ENCODE measurements around the gene CACNA2D3.
"Not testable (repeated sequence)": the region's sequence is repeated elsewhere in the genome, so short reads cannot be mapped to it uniquely, and the experiment has no call there.

The CACNA2D3 gene

DNA sequence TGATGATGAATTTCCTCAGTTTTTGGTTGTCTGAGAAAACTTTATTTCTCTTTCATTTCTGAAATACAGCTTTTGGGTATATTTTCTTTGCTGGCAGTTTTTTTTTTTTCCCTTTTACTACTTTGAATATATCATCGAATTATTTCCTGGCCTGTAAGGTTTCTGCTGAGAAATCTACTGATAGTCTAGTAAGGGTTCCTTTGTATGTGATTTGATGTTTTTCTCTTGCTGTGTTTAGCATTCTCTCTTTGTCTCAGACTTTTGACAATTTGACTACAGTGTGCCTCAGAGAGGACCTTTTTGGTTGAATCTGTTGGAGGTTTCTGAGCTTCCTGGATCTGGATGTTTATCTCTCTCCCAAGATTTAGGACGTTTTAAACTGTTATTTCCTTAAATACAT is 336.0 kb downstream of the CACNA2D3 start:
- Histone ChIP-seq H3F3A (ENCODE audit: insufficient read depth, low read length) (no peaks in the 10 kb centered on the region), H3K27me3 (replicated peaks; ENCODE audit: insufficient read depth, low read length) (no peaks in the 10 kb centered on the region), H3K4me3 (ENCODE audit: low read length) (no peak overlapping the region), H3K79me2 (ENCODE audit: low read length) (no peaks in the 10 kb centered on the region), H3K27ac (ENCODE audit: low read length) (no peak overlapping the region), H3K9me3 (replicated peaks; ENCODE audit: insufficient read depth, low read length) (no peaks in the 10 kb centered on the region), H3K9me2 (replicated peaks; ENCODE audit: insufficient read depth, low read length) (no peaks in the 10 kb centered on the region), H3K4me2 (ENCODE audit: low read depth, low read length) (no peak overlapping the region), H2AFZ (ENCODE audit: low read length) (no peak overlapping the region), H3K36me3 (replicated peaks; ENCODE audit: insufficient read depth, low read length) (no peaks in the 10 kb centered on the region), H4K20me1 (ENCODE audit: insufficient read depth, low read length) (no peaks in the 10 kb centered on the region), H3K4me1 (ENCODE audit: low read length) (no peaks in the 10 kb centered on the region), H3K9ac (ENCODE audit: low read length) (no peak overlapping the region)
- TF ChIP-seq EZH2 (optimal IDR thresholded peaks at IDR 0.05; ENCODE audit: low read depth, low read length) (no peak), EZH2phosphoT487 (IDR thresholded peaks at IDR 0.05; ENCODE audit: low read length) (no peak)
- TF ChIP-seq, protein P1, sequence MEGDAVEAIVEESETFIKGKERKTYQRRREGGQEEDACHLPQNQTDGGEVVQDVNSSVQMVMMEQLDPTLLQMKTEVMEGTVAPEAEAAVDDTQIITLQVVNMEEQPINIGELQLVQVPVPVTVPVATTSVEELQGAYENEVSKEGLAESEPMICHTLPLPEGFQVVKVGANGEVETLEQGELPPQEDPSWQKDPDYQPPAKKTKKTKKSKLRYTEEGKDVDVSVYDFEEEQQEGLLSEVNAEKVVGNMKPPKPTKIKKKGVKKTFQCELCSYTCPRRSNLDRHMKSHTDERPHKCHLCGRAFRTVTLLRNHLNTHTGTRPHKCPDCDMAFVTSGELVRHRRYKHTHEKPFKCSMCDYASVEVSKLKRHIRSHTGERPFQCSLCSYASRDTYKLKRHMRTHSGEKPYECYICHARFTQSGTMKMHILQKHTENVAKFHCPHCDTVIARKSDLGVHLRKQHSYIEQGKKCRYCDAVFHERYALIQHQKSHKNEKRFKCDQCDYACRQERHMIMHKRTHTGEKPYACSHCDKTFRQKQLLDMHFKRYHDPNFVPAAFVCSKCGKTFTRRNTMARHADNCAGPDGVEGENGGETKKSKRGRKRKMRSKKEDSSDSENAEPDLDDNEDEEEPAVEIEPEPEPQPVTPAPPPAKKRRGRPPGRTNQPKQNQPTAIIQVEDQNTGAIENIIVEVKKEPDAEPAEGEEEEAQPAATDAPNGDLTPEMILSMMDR (IDR thresholded peaks at IDR 0.05; ENCODE audit: low read length) = no peak
- DNase-seq = no peak

DNA sequence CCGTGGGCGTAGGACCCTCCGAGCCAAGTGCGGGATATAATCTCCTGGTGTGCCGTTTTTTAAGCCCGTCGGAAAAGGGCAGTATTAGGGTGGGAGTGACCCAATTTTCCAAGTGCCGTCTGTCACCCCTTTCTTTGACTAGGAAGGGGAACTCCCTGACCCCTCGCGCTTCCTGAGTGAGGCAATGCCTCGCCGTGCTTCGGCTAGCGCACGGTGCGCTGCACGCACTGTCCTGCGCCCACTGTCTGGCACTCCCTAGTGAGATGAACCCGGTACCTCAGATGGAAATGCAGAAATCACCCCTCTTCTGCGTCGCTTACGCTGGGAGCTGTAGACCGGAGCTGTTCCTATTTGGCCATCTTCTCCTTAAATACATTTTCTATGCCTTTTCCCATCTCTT is 342.2 kb downstream of the CACNA2D3 start:
- not testable (repeated sequence) for H3K79me2 ChIP-seq (ENCODE audit: low read length); H3K4me2 ChIP-seq (ENCODE audit: low read depth, low read length); H3K27me3 ChIP-seq (replicated peaks; ENCODE audit: insufficient read depth, low read length); H3K4me3 ChIP-seq (ENCODE audit: low read length); H3K9me3 ChIP-seq (replicated peaks; ENCODE audit: insufficient read depth, low read length); H4K20me1 ChIP-seq (ENCODE audit: insufficient read depth, low read length); H3K9ac ChIP-seq (ENCODE audit: low read length); H3F3A ChIP-seq (ENCODE audit: insufficient read depth, low read length); H3K9me2 ChIP-seq (replicated peaks; ENCODE audit: insufficient read depth, low read length); H2AFZ ChIP-seq (ENCODE audit: low read length); H3K27ac ChIP-seq (ENCODE audit: low read length); H3K36me3 ChIP-seq (replicated peaks; ENCODE audit: insufficient read depth, low read length); DNase-seq; H3K4me1 ChIP-seq (ENCODE audit: low read length)

DNA sequence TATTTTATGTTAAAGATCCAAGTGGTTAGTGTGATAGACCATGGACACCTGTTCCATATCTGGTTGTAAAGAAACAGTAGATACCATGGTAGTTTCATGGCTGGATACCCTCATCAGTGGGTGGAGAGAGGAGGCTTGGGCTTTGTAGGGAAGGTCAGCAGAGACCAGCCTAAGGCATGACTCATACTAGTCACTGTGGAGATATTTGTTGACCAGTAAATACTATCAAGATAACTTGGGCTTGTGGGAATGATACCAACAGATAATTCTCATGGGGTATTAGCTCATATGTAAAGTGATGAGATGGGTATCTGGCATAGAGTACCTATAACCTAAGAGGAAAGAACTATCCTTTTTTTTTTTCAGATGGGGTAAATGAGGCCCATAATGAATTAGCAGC is 354.5 kb downstream of the CACNA2D3 start:
- no peaks in the 10 kb centered on the region for H3K27me3 ChIP-seq (replicated peaks; ENCODE audit: insufficient read depth, low read length)
- no peaks in the 10 kb centered on the region for H3K79me2 ChIP-seq (ENCODE audit: low read length)
- H3K4me1 ChIP-seq (ENCODE audit: low read length) = no peaks in the 10 kb centered on the region
- H3K27ac ChIP-seq (ENCODE audit: low read length) = no peak overlapping the region
- TF ChIP-seq EZH2phosphoT487 (IDR thresholded peaks at IDR 0.05; ENCODE audit: low read length) = no peak
- TF ChIP-seq EZH2 (optimal IDR thresholded peaks at IDR 0.05; ENCODE audit: low read depth, low read length) = no peak
- TF ChIP-seq, protein P1 (IDR thresholded peaks at IDR 0.05; ENCODE audit: low read length) = no peak
- no peak overlapping the region for H3K9ac ChIP-seq (ENCODE audit: low read length)
- no peaks in the 10 kb centered on the region for H3K9me3 ChIP-seq (replicated peaks; ENCODE audit: insufficient read depth, low read length)
- H3F3A ChIP-seq (ENCODE audit: insufficient read depth, low read length) = no peaks in the 10 kb centered on the region
- H3K4me2 ChIP-seq (ENCODE audit: low read depth, low read length) = no peak overlapping the region
- H3K36me3 ChIP-seq (replicated peaks; ENCODE audit: insufficient read depth, low read length) = no peaks in the 10 kb centered on the region
- H4K20me1 ChIP-seq (ENCODE audit: insufficient read depth, low read length) = no peaks in the 10 kb centered on the region
- H3K9me2 ChIP-seq (replicated peaks; ENCODE audit: insufficient read depth, low read length) = no peaks in the 10 kb centered on the region
- no peak overlapping the region for H2AFZ ChIP-seq (ENCODE audit: low read length)
- no peak overlapping the region for H3K4me3 ChIP-seq (ENCODE audit: low read length)
- no peak for DNase-seq

DNA sequence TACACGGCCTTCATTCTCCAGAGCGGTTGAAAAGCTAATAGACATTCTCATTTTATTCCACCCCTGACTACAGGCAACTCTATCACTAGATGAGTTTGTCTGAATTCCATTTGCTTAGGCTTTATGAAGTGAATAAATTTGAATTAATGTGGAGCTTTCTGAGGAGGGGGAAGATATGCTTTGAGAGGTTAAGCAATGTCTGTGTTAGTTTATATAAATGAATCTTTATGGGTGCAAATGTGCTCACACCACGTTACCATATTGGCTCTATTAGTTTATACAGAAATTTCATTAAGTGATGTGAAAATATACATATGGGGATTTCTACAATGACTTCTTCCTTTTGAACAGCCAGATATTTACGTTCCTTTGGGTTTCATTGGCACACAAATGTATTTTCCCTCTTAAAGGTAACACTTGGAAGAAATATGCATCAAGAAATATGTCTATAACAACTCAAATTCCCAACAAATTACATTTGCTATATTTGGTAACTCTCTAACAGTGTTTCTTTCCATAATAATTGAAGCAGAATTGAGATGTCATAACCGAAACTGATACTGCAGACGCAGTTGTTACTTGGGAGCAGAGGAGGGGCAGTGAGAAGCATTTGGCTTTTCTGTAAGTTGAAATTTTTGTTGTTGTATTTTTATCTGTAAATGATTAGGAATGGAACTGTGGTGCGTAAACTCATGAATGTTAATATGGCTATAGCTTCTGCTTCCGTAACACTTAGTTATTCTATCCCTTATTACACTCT is 359.4 kb downstream of the CACNA2D3 start:
- no peaks in the 10 kb centered on the region for H3K36me3 ChIP-seq (replicated peaks; ENCODE audit: insufficient read depth, low read length)
- DNase-seq = no peak
- no peak overlapping the region for H3K4me2 ChIP-seq (ENCODE audit: low read depth, low read length)
- no peak overlapping the region for H2AFZ ChIP-seq (ENCODE audit: low read length)
- no peaks in the 10 kb centered on the region for H3K9me3 ChIP-seq (replicated peaks; ENCODE audit: insufficient read depth, low read length)
- H3F3A ChIP-seq (ENCODE audit: insufficient read depth, low read length) = no peaks in the 10 kb centered on the region
- no peaks in the 10 kb centered on the region for H3K79me2 ChIP-seq (ENCODE audit: low read length)
- no peak overlapping the region for H3K9ac ChIP-seq (ENCODE audit: low read length)
- no peaks in the 10 kb centered on the region for H3K4me1 ChIP-seq (ENCODE audit: low read length)
- TF ChIP-seq EZH2 (optimal IDR thresholded peaks at IDR 0.05; ENCODE audit: low read depth, low read length) = no peak
- TF ChIP-seq EZH2phosphoT487 (IDR thresholded peaks at IDR 0.05; ENCODE audit: low read length) = no peak
- TF ChIP-seq, protein P1 (IDR thresholded peaks at IDR 0.05; ENCODE audit: low read length) = no peak
- H3K9me2 ChIP-seq (replicated peaks; ENCODE audit: insufficient read depth, low read length) = no peaks in the 10 kb centered on the region
- no peaks in the 10 kb centered on the region for H3K27me3 ChIP-seq (replicated peaks; ENCODE audit: insufficient read depth, low read length)
- no peak overlapping the region for H3K27ac ChIP-seq (ENCODE audit: low read length)
- no peak overlapping the region for H3K4me3 ChIP-seq (ENCODE audit: low read length)
- H4K20me1 ChIP-seq (ENCODE audit: insufficient read depth, low read length) = no peaks in the 10 kb centered on the region
